Measurements from ENCODE around the gene OSBPL3. TPM values are rescaled to one million over a fixed set of nuclear protein-coding genes. Genes with fewer than 3 reads are reported as not detected.

Gene OSBPL3
- total RNA-seq, 1 experiment from 2014 or later: 9.2 TPM

DNA sequence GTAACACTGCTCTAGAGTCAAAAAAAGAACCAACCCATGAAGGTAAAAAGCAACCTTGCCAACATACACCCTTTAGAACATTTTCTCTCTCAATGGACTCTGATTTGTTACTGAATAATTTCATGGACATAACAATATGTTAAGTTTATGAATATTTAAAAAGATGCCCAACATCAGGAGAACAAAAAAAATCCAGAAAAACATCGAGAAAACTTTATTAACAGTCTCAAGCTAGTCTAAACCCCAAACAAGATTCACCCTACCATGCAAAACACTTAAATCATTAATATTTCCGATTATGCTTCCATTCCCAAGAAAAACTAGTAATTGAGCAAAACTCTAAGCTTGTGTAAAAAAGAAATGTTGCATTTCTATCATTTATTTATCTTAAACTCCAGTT is 46.7 kb downstream of the OSBPL3 start:
- BruUV-seq (replicated peaks): no TSS peak
- no peaks in the 10 kb centered on the region for H3K27me3 ChIP-seq (ENCODE audit: control insufficient read depth, insufficient read depth, low read length)
- H3K4me1 ChIP-seq (ENCODE audit: control insufficient read depth, insufficient read depth, low read length): no peaks in the 10 kb centered on the region
- ChIA-PET CTCF (no interaction called here), POLR2A (no interaction called here)
- intact Hi-C loops (cut with micrococcal nuclease; ENCODE audit: unreplicated experiment): no loop called here
- in situ Hi-C loops (cut with HindIII; ENCODE audit: low pct_unique_long_range_greater_than_20kb, low sequenced_read_pairs): no loop called here
- H3K36me3 ChIP-seq (ENCODE audit: control insufficient read depth, insufficient read depth, low read length): no peaks in the 10 kb centered on the region
- TF ChIP-seq TCF7L2 (IDR thresholded peaks at IDR 0.05; ENCODE audit: low read depth, low read length) (no peak), SIN3A (IDR thresholded peaks at IDR 0.05; ENCODE audit: borderline replicate concordance, insufficient read depth, low read depth, low read length) (no peak), POLR2AphosphoS5 (IDR thresholded peaks at IDR 0.05; ENCODE audit: low read depth, low read length) (no peak)
- TF ChIP-seq, protein P1, sequence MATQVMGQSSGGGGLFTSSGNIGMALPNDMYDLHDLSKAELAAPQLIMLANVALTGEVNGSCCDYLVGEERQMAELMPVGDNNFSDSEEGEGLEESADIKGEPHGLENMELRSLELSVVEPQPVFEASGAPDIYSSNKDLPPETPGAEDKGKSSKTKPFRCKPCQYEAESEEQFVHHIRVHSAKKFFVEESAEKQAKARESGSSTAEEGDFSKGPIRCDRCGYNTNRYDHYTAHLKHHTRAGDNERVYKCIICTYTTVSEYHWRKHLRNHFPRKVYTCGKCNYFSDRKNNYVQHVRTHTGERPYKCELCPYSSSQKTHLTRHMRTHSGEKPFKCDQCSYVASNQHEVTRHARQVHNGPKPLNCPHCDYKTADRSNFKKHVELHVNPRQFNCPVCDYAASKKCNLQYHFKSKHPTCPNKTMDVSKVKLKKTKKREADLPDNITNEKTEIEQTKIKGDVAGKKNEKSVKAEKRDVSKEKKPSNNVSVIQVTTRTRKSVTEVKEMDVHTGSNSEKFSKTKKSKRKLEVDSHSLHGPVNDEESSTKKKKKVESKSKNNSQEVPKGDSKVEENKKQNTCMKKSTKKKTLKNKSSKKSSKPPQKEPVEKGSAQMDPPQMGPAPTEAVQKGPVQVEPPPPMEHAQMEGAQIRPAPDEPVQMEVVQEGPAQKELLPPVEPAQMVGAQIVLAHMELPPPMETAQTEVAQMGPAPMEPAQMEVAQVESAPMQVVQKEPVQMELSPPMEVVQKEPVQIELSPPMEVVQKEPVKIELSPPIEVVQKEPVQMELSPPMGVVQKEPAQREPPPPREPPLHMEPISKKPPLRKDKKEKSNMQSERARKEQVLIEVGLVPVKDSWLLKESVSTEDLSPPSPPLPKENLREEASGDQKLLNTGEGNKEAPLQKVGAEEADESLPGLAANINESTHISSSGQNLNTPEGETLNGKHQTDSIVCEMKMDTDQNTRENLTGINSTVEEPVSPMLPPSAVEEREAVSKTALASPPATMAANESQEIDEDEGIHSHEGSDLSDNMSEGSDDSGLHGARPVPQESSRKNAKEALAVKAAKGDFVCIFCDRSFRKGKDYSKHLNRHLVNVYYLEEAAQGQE (IDR thresholded peaks at IDR 0.05; ENCODE audit: insufficient read depth in 1 of 2, low read depth in 2 of 2, low read length in 1 of 2): no peak
- TF ChIP-seq, protein P2, sequence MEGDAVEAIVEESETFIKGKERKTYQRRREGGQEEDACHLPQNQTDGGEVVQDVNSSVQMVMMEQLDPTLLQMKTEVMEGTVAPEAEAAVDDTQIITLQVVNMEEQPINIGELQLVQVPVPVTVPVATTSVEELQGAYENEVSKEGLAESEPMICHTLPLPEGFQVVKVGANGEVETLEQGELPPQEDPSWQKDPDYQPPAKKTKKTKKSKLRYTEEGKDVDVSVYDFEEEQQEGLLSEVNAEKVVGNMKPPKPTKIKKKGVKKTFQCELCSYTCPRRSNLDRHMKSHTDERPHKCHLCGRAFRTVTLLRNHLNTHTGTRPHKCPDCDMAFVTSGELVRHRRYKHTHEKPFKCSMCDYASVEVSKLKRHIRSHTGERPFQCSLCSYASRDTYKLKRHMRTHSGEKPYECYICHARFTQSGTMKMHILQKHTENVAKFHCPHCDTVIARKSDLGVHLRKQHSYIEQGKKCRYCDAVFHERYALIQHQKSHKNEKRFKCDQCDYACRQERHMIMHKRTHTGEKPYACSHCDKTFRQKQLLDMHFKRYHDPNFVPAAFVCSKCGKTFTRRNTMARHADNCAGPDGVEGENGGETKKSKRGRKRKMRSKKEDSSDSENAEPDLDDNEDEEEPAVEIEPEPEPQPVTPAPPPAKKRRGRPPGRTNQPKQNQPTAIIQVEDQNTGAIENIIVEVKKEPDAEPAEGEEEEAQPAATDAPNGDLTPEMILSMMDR (IDR thresholded peaks at IDR 0.05): no peak
- H3K27ac ChIP-seq (ENCODE audit: low read length): no peak overlapping the region
- no peaks in the 10 kb centered on the region for H3K9me3 ChIP-seq (ENCODE audit: control insufficient read depth, insufficient read depth, low read depth, low read length)
- DNase-seq (ENCODE audit: low read depth, low spot score): no peak
- no peak for ATAC-seq
- H3K4me3 ChIP-seq (ENCODE audit: low read depth in 2 of 2, low read length in 2 of 2): no peak overlapping the region

DNA sequence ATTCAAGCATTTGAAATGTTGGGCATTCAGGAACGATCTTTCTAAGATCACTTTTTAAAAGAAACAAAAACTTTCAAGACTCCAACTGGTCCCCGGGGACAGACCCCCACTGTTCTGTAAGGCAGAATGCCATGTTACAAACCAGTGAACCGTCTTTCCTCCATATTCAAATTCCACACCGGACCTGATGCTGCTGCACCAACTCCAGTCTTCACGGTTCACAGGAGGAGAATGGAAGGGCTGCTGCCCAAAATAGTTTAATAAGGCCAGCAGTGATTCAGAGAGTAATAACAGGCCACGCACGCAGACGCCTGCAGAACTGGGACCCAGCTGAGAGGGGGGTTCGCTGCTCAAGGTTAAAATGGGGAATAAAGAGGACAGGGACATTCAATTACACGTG is 47.2 kb downstream of the OSBPL3 start:
- ChIA-PET CTCF (no interaction called here), POLR2A (no interaction called here)
- H3K27ac ChIP-seq (ENCODE audit: low read length): no peak overlapping the region
- ATAC-seq (no peak), DNase-seq (ENCODE audit: low read depth, low spot score) (no peak)
- H3K27me3 ChIP-seq (ENCODE audit: control insufficient read depth, insufficient read depth, low read length): no peaks in the 10 kb centered on the region
- no TSS peak for BruUV-seq (replicated peaks)
- TF ChIP-seq, protein P1 (IDR thresholded peaks at IDR 0.05; ENCODE audit: insufficient read depth in 1 of 2, low read depth in 2 of 2, low read length in 1 of 2): no peak
- TF ChIP-seq, protein P2 (IDR thresholded peaks at IDR 0.05): no peak
- no peaks in the 10 kb centered on the region for H3K4me1 ChIP-seq (ENCODE audit: control insufficient read depth, insufficient read depth, low read length)
- H3K4me3 ChIP-seq (ENCODE audit: low read depth in 2 of 2, low read length in 2 of 2): no peak overlapping the region
- intact Hi-C loops (cut with micrococcal nuclease; ENCODE audit: unreplicated experiment): no loop called here
- no peaks in the 10 kb centered on the region for H3K9me3 ChIP-seq (ENCODE audit: control insufficient read depth, insufficient read depth, low read depth, low read length)
- in situ Hi-C loops (cut with HindIII; ENCODE audit: low pct_unique_long_range_greater_than_20kb, low sequenced_read_pairs): no loop called here
- no peaks in the 10 kb centered on the region for H3K36me3 ChIP-seq (ENCODE audit: control insufficient read depth, insufficient read depth, low read length)

Data from Panc1 (cell line).